ENCODE measurements around the gene GOLGA8S.
"Not testable (repeated sequence)": the region's sequence is repeated elsewhere in the genome, so short reads cannot be mapped to it uniquely, and the experiment has no call there.

The GOLGA8S gene

GRCh38 chr15:23354448-23354847 lies at the start of gene GOLGA8S:
GOLGA8S (plus strand) TSS chr15:23354748; CDS start chr15:23354810, 62 bp downstream.
- not testable (repeated sequence) for DNase-seq (ENCODE audit: low spot score)

- not testable (repeated sequence) for DNase-seq (ENCODE audit: low spot score)
Observed at GRCh38 chr15:23304805-23305204, 49.7 kb upstream of the GOLGA8S start.

- DNase-seq (ENCODE audit: low spot score), result not testable (repeated sequence)
Observed at GRCh38 chr15:23305921-23306320, 48.6 kb upstream of the GOLGA8S start.

GRCh38 chr15:23311233-23311632 lies 43.3 kb upstream of the GOLGA8S start:
- not testable (repeated sequence) for DNase-seq (ENCODE audit: low spot score)

- DNase-seq (ENCODE audit: low spot score), result not testable (repeated sequence)
Observed at GRCh38 chr15:23334096-23334495, 20.5 kb upstream of the GOLGA8S start, which contains the start of gene GOLGA6L26. GOLGA6L26 (minus strand) TSS chr15:23334196; CDS start chr15:23334135, 61 bp downstream.

GRCh38 chr15:23362622-23363021 lies 8.1 kb downstream of the GOLGA8S start:
- not testable (repeated sequence) for DNase-seq (ENCODE audit: low spot score)

- DNase-seq (ENCODE audit: low spot score), result not testable (repeated sequence)
Observed at GRCh38 chr15:23364261-23364660, 9.7 kb downstream of the GOLGA8S start.

GRCh38 chr15:23370578-23370977 lies 16.0 kb downstream of the GOLGA8S start:
- no peak for DNase-seq (ENCODE audit: low spot score)

GRCh38 chr15:23371134-23371533 lies 16.6 kb downstream of the GOLGA8S start:
- DNase-seq (ENCODE audit: low spot score), result not testable (repeated sequence)

GRCh38 chr15:23371868-23372267 lies 17.3 kb downstream of the GOLGA8S start:
- DNase-seq (ENCODE audit: low spot score), result not testable (repeated sequence)

- no peak for DNase-seq (ENCODE audit: low spot score)
Observed at GRCh38 chr15:23372284-23372683, 17.7 kb downstream of the GOLGA8S start.

- not testable (repeated sequence) for DNase-seq (ENCODE audit: low spot score)
Observed at GRCh38 chr15:23372891-23373600, 18.5 kb downstream of the GOLGA8S start.

GRCh38 chr15:23374226-23374625 lies 19.7 kb downstream of the GOLGA8S start:
- DNase-seq (ENCODE audit: low spot score), result not testable (repeated sequence)

GRCh38 chr15:23378946-23379345 lies 24.4 kb downstream of the GOLGA8S start:
- DNase-seq (ENCODE audit: low spot score), result not testable (repeated sequence)

GRCh38 chr15:23380700-23381099 lies 26.2 kb downstream of the GOLGA8S start:
- not testable (repeated sequence) for DNase-seq (ENCODE audit: low spot score)

GRCh38 chr15:23381192-23381591 lies 26.6 kb downstream of the GOLGA8S start:
- DNase-seq (ENCODE audit: low spot score), result not testable (repeated sequence)

- no peak for DNase-seq (ENCODE audit: low spot score)
Observed at GRCh38 chr15:23384371-23384770, 29.8 kb downstream of the GOLGA8S start.

- DNase-seq (ENCODE audit: low spot score), result no peak
Observed at GRCh38 chr15:23385886-23386430, 31.4 kb downstream of the GOLGA8S start.

- no peak for DNase-seq (ENCODE audit: low spot score)
Observed at GRCh38 chr15:23387621-23388190, 33.2 kb downstream of the GOLGA8S start.

- no peak for DNase-seq (ENCODE audit: low spot score)
Observed at GRCh38 chr15:23395030-23395692, 40.6 kb downstream of the GOLGA8S start.

GRCh38 chr15:23395832-23396231 lies 41.3 kb downstream of the GOLGA8S start:
- no peak for DNase-seq (ENCODE audit: low spot score)

GRCh38 chr15:23397779-23398178 lies 43.2 kb downstream of the GOLGA8S start:
- DNase-seq (ENCODE audit: low spot score), result no peak

GRCh38 chr15:23398357-23398756 lies 43.8 kb downstream of the GOLGA8S start:
- DNase-seq (ENCODE audit: low spot score), result not testable (repeated sequence)

Data from hematopoietic multipotent progenitor cell treated with erythropoietin and hydrocortisone succinate and interleukin-3 and kit ligand, for 17 days (in vitro differentiated cells).